ENCODE data around the gene PMPCB.

GRCh38 chr7:103346396-103346795 is 49.2 kb downstream of the PMPCB start:
- no peak for TF ChIP-seq SUZ12 (IDR thresholded peaks at IDR 0.05; ENCODE audit: extremely low read depth, insufficient read depth, insufficient read length)
- TF ChIP-seq YY1 (IDR thresholded peaks at IDR 0.05; ENCODE audit: insufficient read depth, insufficient read length), result no peak
